ENCODE data around the gene PAPLN.

Gene PAPLN

GRCh38 chr14:73251516-73252215 lies 14.4 kb downstream of the PAPLN start:
- no peaks in the 10 kb centered on the region for H4K20me1 ChIP-seq (ENCODE audit: low read depth, low read length)

GRCh38 chr14:73252491-73253322 lies 15.4 kb downstream of the PAPLN start:
- TF ChIP-seq EZH2phosphoT487 (conservative IDR thresholded peaks at IDR 0.05; ENCODE audit: low read length) (no peak), CTCF (IDR thresholded peaks at IDR 0.05; ENCODE audit: insufficient read depth, low read length, poor library complexity, severe bottlenecking) (no peak)
- Histone ChIP-seq H3K79me2 (ENCODE audit: insufficient read depth, low read length) (no peaks in the 10 kb centered on the region), H3K27me3 (ENCODE audit: low read length) (no peaks in the 10 kb centered on the region), H3K4me2 (ENCODE audit: low read depth, low read length, poor library complexity, severe bottlenecking) (no peak overlapping the region), H3K36me3 (ENCODE audit: low read length) (no peaks in the 10 kb centered on the region), H4K20me1 (ENCODE audit: low read depth, low read length) (no peaks in the 10 kb centered on the region), H3K9me3 (ENCODE audit: insufficient read depth, low read length) (no peaks in the 10 kb centered on the region), H3K4me3 (ENCODE audit: insufficient read depth, low read length, poor library complexity, severe bottlenecking) (no peak overlapping the region), H3K9me2 (replicated peaks; ENCODE audit: insufficient read depth, low read length) (no peaks in the 10 kb centered on the region), H3F3A (ENCODE audit: insufficient read depth) (no peaks in the 10 kb centered on the region; the same call in 1 of the 2 replicates), H2AFZ (ENCODE audit: low read depth, low read length, severe bottlenecking) (no peak overlapping the region), H3K9ac (ENCODE audit: low read length) (no peak overlapping the region), H3K27ac (ENCODE audit: low read depth, low read length) (no peak overlapping the region)

More at GRCh38 chr14:73251516-73252215, 14.4 kb downstream of the PAPLN start:
- Histone ChIP-seq H3K9me2 (replicated peaks; ENCODE audit: insufficient read depth, low read length) (no peaks in the 10 kb centered on the region), H3K27me3 (ENCODE audit: low read length) (no peaks in the 10 kb centered on the region), H2AFZ (ENCODE audit: low read depth, low read length, severe bottlenecking) (no peak overlapping the region), H3K79me2 (ENCODE audit: insufficient read depth, low read length) (no peaks in the 10 kb centered on the region), H3K4me2 (ENCODE audit: low read depth, low read length, poor library complexity, severe bottlenecking) (no peak overlapping the region), H3K36me3 (ENCODE audit: low read length) (no peaks in the 10 kb centered on the region), H3K9me3 (ENCODE audit: insufficient read depth, low read length) (no peaks in the 10 kb centered on the region), H3K4me3 (ENCODE audit: insufficient read depth, low read length, poor library complexity, severe bottlenecking) (no peak overlapping the region), H3K27ac (ENCODE audit: low read depth, low read length) (no peak overlapping the region), H3K9ac (ENCODE audit: low read length) (no peak overlapping the region), H3F3A (ENCODE audit: insufficient read depth) (peaks cover 5% of the 10 kb centered on the region)
- no peak for TF ChIP-seq CTCF (IDR thresholded peaks at IDR 0.05; ENCODE audit: insufficient read depth, low read length, poor library complexity, severe bottlenecking)
- no peak for TF ChIP-seq EZH2phosphoT487 (conservative IDR thresholded peaks at IDR 0.05; ENCODE audit: low read length)

GRCh38 chr14:73253323-73253610 lies 16.0 kb downstream of the PAPLN start:
- H3K4me2 ChIP-seq (ENCODE audit: low read depth, low read length, poor library complexity, severe bottlenecking), result no peak overlapping the region
- no peak overlapping the region for H3K27ac ChIP-seq (ENCODE audit: low read depth, low read length)
- H3K27me3 ChIP-seq (ENCODE audit: low read length), result no peaks in the 10 kb centered on the region
- H3K9ac ChIP-seq (ENCODE audit: low read length), result no peak overlapping the region
- no peak overlapping the region for H3K4me3 ChIP-seq (ENCODE audit: insufficient read depth, low read length, poor library complexity, severe bottlenecking)
- no peaks in the 10 kb centered on the region for H4K20me1 ChIP-seq (ENCODE audit: low read depth, low read length)
- H3F3A ChIP-seq (ENCODE audit: insufficient read depth), result no peaks in the 10 kb centered on the region; the same call in 1 of the 2 replicates
- no peak for TF ChIP-seq CTCF (IDR thresholded peaks at IDR 0.05; ENCODE audit: insufficient read depth, low read length, poor library complexity, severe bottlenecking)
- no peaks in the 10 kb centered on the region for H3K9me3 ChIP-seq (ENCODE audit: insufficient read depth, low read length)
- no peaks in the 10 kb centered on the region for H3K36me3 ChIP-seq (ENCODE audit: low read length)
- no peaks in the 10 kb centered on the region for H3K9me2 ChIP-seq (replicated peaks; ENCODE audit: insufficient read depth, low read length)
- H3K79me2 ChIP-seq (ENCODE audit: insufficient read depth, low read length), result no peaks in the 10 kb centered on the region
- no peak overlapping the region for H2AFZ ChIP-seq (ENCODE audit: low read depth, low read length, severe bottlenecking)

Data from SU-DHL-6 (cell line).